Chondrocyte (in vitro differentiated cells): ENCODE measurements around the gene SLC38A6. TPM values are rescaled to one million over a fixed set of nuclear protein-coding genes. Genes with fewer than 3 reads are reported as not detected.

Source experiments
- DNase-seq: peaks from one replicate; pipeline ENCODE4 v3.0.0; 2021; ENCODE audit warnings: mixed read lengths, low spot score
- H3K27ac Mint-ChIP-seq: one replicate; pipeline ENCODE4 v1.8.0; 2021; ENCODE audit warnings: mild to moderate bottlenecking, moderate library complexity, mixed read lengths; ENCODE audit not compliant: unreplicated experiment
- H3K27me3 Mint-ChIP-seq: 2 replicates; pipeline ENCODE4 v1.8.0; 2021; ENCODE audit warnings: low read depth, mixed read lengths
- H3K36me3 Mint-ChIP-seq: 2 replicates; pipeline ENCODE4 v1.8.0; 2021; ENCODE audit warnings: low read depth, mixed read lengths
- H3K4me1 Mint-ChIP-seq: 2 replicates; pipeline ENCODE4 v1.8.0; 2021; ENCODE audit warnings: low read depth, mild to moderate bottlenecking, mixed read lengths
- H3K4me3 Mint-ChIP-seq: one replicate; pipeline ENCODE4 v1.8.0; 2021; ENCODE audit warnings: mild to moderate bottlenecking, moderate library complexity, mixed read lengths; ENCODE audit not compliant: unreplicated experiment
- H3K9me3 Mint-ChIP-seq: 2 replicates; pipeline ENCODE4 v1.8.0; 2021; ENCODE audit warnings: low read depth, mixed read lengths
- CTCF ChIP-seq: fragments of 200-600 bp; sonication (generic); IDR thresholded peaks from 2 replicates; pipeline ENCODE4 v1.5.0; 2021; ENCODE audit warnings: antibody characterized with exemption, mild to moderate bottlenecking, moderate library complexity
- total RNA-seq: library from RNA; stranded (reverse); gene quantifications from 3 replicates; pipeline ENCODE4 v1.2.1, GENCODE V29; 2021

Gene SLC38A6
- total RNA-seq, 1 donor from 2014 or later, result 24.7 TPM

GRCh38 chr14:61043506-61043905 is 62.5 kb downstream of the SLC38A6 start:
- no peaks in the 10 kb centered on the region for H3K4me1 Mint-ChIP-seq
- H3K9me3 Mint-ChIP-seq, result no peaks in the 10 kb centered on the region
- TF ChIP-seq CTCF, result no peak
- no peak overlapping the region for H3K4me3 Mint-ChIP-seq
- no peaks in the 10 kb centered on the region for H3K27me3 Mint-ChIP-seq
- H3K27ac Mint-ChIP-seq, result no peak overlapping the region
- no peak for DNase-seq
- peaks cover 4% of the 10 kb centered on the region for H3K36me3 Mint-ChIP-seq

- TF ChIP-seq CTCF, result no peak
- Mint-ChIP-seq H3K36me3 (peaks cover 6% of the 10 kb centered on the region), H3K4me1 (peaks cover 16% of the 10 kb centered on the region), H3K4me3 (no peak overlapping the region), H3K9me3 (no peaks in the 10 kb centered on the region), H3K27ac (no peak overlapping the region), H3K27me3 (no peaks in the 10 kb centered on the region)
- no peak for DNase-seq
These were observed 66.0 kb downstream of the SLC38A6 start for GRCh38 chr14:61047021-61047420.

GRCh38 chr14:61048640-61049039 is 67.6 kb downstream of the SLC38A6 start:
- Mint-ChIP-seq H3K27me3 (no peaks in the 10 kb centered on the region), H3K9me3 (peaks cover 7% of the 10 kb centered on the region), H3K27ac (no peak overlapping the region), H3K36me3 (peaks cover 14% of the 10 kb centered on the region), H3K4me1 (peaks cover 18% of the 10 kb centered on the region), H3K4me3 (no peak overlapping the region)
- TF ChIP-seq CTCF, result no peak
- no peak for DNase-seq

GRCh38 chr14:61050417-61050816 is 69.4 kb downstream of the SLC38A6 start:
- no peaks in the 10 kb centered on the region for H3K27me3 Mint-ChIP-seq
- no peak for TF ChIP-seq CTCF
- no peak overlapping the region for H3K4me3 Mint-ChIP-seq
- no peak for DNase-seq
- no peak overlapping the region for H3K27ac Mint-ChIP-seq
- H3K4me1 Mint-ChIP-seq, result peaks cover 18% of the 10 kb centered on the region
- peaks cover 22% of the 10 kb centered on the region for H3K36me3 Mint-ChIP-seq
- H3K9me3 Mint-ChIP-seq, result peaks cover 16% of the 10 kb centered on the region

- DNase-seq, result no peak
- Mint-ChIP-seq H3K27ac (no peak overlapping the region), H3K9me3 (peaks cover 16% of the 10 kb centered on the region), H3K36me3 (peaks cover 22% of the 10 kb centered on the region), H3K27me3 (no peaks in the 10 kb centered on the region), H3K4me3 (no peak overlapping the region), H3K4me1 (peaks cover 18% of the 10 kb centered on the region)
- TF ChIP-seq CTCF, result no peak
These were observed 70.0 kb downstream of the SLC38A6 start for GRCh38 chr14:61051051-61051450.
